ENCODE measurements around the gene IER5. TPM values are rescaled to one million over a fixed set of nuclear protein-coding genes. Genes with fewer than 3 reads are reported as not detected.

Gene IER5
- total and polyA plus RNA-seq, 2 of the 13 experiments (the other 11 are each of a cell fraction or from before 2014, with no cell fraction given) = 2.5 to 3.5 TPM

DNA sequence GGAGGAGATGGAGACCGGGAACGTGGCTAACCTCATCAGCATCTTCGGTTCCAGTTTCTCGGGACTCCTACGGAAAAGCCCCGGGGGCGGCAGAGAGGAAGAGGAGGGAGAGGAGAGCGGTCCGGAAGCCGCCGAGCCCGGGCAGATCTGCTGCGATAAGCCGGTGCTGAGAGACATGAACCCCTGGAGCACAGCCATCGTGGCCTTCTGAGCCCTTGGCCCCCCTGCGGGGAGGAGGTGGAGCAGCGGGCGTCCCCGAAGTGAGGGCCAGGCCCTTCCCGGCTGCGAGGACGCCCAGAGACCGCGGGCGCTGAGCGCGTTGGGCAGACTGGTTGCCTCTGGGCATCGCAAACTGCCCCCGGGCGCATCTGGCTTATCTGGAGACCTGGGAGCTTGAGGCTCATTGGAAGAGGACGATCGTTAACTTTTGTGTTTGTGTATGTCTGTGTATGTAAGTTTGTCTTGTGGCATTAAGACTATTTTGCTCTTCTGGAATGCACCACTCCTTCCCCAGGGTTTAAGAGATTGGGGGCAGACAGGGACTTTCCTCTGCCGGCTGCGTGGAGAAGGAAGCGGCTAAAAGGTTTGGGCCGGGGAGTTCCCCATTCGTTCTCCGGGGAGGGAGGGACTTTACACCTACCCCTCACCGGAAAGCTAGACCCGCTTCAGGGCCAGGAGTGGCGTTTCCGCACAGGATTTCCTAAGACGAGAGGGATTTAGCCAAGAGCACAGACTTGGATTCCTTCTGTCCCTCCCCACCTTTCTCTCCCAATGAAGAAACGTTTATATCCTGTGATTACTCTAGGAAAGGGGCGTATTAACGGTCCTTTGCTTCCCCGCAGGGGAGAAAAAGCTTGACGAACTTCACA lies 1.4 kb downstream of the IER5 start (continued):
- TF ChIP-seq HNF4G (IDR thresholded peaks at IDR 0.05; ENCODE audit: borderline replicate concordance, low read depth, low read length) (no peak), HNF4G (CRISPR knock-in tag; IDR thresholded peaks at IDR 0.05; ENCODE audit: borderline replicate concordance, low read depth) (no peak), ZNF558 (CRISPR knock-in tag; IDR thresholded peaks at IDR 0.05; ENCODE audit: borderline replicate concordance) (no peak), ZNF567 (CRISPR knock-in tag; IDR thresholded peaks at IDR 0.05; ENCODE audit: borderline replicate concordance) (no peak), TCF7 (IDR thresholded peaks at IDR 0.05; ENCODE audit: low read depth) (no peak), ZNF235 (CRISPR knock-in tag; IDR thresholded peaks at IDR 0.05; ENCODE audit: borderline replicate concordance) (no peak), MEF2D (CRISPR knock-in tag; IDR thresholded peaks at IDR 0.05) (no peak), ZNF225 (CRISPR knock-in tag; IDR thresholded peaks at IDR 0.05) (no peak), ZMYM4 (CRISPR knock-in tag; IDR thresholded peaks at IDR 0.05) (no peak), ZNF17 (CRISPR knock-in tag; IDR thresholded peaks at IDR 0.05) (no peak), SUZ12 (IDR thresholded peaks at IDR 0.05; ENCODE audit: low read depth, low read length) (no peak), ZC3H4 (CRISPR knock-in tag; IDR thresholded peaks at IDR 0.05; ENCODE audit: borderline replicate concordance) (no peak), ZSCAN31 (CRISPR knock-in tag; IDR thresholded peaks at IDR 0.05; ENCODE audit: low read depth) (no peak), POGZ (CRISPR knock-in tag; IDR thresholded peaks at IDR 0.05) (no peak), AKAP8 (CRISPR knock-in tag; IDR thresholded peaks at IDR 0.05) (no peak), ZNF878 (CRISPR knock-in tag; IDR thresholded peaks at IDR 0.05) (no peak), GABPB1 (CRISPR knock-in tag; IDR thresholded peaks at IDR 0.05) (peak; percentile 61; the same call in 1 of the 2 replicates), PRMT3 (CRISPR knock-in tag; IDR thresholded peaks at IDR 0.05; ENCODE audit: borderline replicate concordance, low read depth) (no peak), PHF5A (CRISPR knock-in tag; IDR thresholded peaks at IDR 0.05; ENCODE audit: low read depth, unreplicated experiment) (no peak), FOXJ3 (CRISPR knock-in tag; IDR thresholded peaks at IDR 0.05; ENCODE audit: borderline replicate concordance) (no peak)
- TF ChIP-seq, protein P1, sequence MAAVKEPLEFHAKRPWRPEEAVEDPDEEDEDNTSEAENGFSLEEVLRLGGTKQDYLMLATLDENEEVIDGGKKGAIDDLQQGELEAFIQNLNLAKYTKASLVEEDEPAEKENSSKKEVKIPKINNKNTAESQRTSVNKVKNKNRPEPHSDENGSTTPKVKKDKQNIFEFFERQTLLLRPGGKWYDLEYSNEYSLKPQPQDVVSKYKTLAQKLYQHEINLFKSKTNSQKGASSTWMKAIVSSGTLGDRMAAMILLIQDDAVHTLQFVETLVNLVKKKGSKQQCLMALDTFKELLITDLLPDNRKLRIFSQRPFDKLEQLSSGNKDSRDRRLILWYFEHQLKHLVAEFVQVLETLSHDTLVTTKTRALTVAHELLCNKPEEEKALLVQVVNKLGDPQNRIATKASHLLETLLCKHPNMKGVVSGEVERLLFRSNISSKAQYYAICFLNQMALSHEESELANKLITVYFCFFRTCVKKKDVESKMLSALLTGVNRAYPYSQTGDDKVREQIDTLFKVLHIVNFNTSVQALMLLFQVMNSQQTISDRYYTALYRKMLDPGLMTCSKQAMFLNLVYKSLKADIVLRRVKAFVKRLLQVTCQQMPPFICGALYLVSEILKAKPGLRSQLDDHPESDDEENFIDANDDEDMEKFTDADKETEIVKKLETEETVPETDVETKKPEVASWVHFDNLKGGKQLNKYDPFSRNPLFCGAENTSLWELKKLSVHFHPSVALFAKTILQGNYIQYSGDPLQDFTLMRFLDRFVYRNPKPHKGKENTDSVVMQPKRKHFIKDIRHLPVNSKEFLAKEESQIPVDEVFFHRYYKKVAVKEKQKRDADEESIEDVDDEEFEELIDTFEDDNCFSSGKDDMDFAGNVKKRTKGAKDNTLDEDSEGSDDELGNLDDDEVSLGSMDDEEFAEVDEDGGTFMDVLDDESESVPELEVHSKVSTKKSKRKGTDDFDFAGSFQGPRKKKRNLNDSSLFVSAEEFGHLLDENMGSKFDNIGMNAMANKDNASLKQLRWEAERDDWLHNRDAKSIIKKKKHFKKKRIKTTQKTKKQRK (IDR thresholded peaks at IDR 0.05; ENCODE audit: low read length) = no peak
- TF ChIP-seq, protein P2, sequence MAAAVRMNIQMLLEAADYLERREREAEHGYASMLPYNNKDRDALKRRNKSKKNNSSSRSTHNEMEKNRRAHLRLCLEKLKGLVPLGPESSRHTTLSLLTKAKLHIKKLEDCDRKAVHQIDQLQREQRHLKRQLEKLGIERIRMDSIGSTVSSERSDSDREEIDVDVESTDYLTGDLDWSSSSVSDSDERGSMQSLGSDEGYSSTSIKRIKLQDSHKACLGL (CRISPR knock-in tag; IDR thresholded peaks at IDR 0.05) = 0 out of 2 replicates have a peak, but pooled peaks have one; percentile 33
- TF ChIP-seq, protein P3, sequence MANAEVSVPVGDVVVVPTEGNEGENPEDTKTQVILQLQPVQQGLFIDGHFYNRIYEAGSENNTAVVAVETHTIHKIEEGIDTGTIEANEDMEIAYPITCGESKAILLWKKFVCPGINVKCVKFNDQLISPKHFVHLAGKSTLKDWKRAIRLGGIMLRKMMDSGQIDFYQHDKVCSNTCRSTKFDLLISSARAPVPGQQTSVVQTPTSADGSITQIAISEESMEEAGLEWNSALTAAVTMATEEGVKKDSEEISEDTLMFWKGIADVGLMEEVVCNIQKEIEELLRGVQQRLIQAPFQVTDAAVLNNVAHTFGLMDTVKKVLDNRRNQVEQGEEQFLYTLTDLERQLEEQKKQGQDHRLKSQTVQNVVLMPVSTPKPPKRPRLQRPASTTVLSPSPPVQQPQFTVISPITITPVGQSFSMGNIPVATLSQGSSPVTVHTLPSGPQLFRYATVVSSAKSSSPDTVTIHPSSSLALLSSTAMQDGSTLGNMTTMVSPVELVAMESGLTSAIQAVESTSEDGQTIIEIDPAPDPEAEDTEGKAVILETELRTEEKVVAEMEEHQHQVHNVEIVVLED (CRISPR knock-in tag; IDR thresholded peaks at IDR 0.05; ENCODE audit: borderline replicate concordance) = no peak
- TF ChIP-seq, protein P4, sequence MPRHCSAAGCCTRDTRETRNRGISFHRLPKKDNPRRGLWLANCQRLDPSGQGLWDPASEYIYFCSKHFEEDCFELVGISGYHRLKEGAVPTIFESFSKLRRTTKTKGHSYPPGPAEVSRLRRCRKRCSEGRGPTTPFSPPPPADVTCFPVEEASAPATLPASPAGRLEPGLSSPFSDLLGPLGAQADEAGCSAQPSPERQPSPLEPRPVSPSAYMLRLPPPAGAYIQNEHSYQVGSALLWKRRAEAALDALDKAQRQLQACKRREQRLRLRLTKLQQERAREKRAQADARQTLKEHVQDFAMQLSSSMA (CRISPR knock-in tag; IDR thresholded peaks at IDR 0.05) = no peak
